Kidney epithelial cell (primary cell): ENCODE results near the gene FOSL2. TPM values are rescaled to one million over a fixed set of nuclear protein-coding genes. Genes with fewer than 3 reads are reported as not detected.

ENCODE experiments used
- DNase-seq: peaks from one replicate; pipeline ENCODE4 v3.0.0-alpha.2; 2010; ENCODE audit warnings: low read depth
- H3K27me3 ChIP-seq: 2 replicates; pipeline ENCODE4 v1.6.0; 2011; ENCODE audit warnings: low read length; ENCODE audit not compliant: control insufficient read depth, insufficient read depth
- H3K36me3 ChIP-seq: 2 replicates; pipeline ENCODE4 v1.5.1; 2011; ENCODE audit warnings: low read length; ENCODE audit not compliant: control insufficient read depth, insufficient read depth
- H3K4me3 ChIP-seq: 2 replicates; pipeline ENCODE4 v1.5.1; 2011; ENCODE audit warnings: low read depth, mild to moderate bottlenecking, control low read depth, low read length
- CTCF ChIP-seq: IDR thresholded peaks from 2 replicates; pipeline ENCODE4 v1.5.1; 2011; ENCODE audit warnings: mild to moderate bottlenecking, moderate library complexity, low read length, control low read depth, inconsistent platforms; ENCODE audit not compliant: insufficient read depth, poor library complexity, severe bottlenecking
- total RNA-seq: library from RNA; depleted of rRNA; stranded (reverse); fragments of >200 nt; gene quantifications from 2 replicates; pipeline ENCODE4 v1.2.3, GENCODE V29; 2015

FOSL2 gene
- total RNA-seq, 1 donor from 2014 or later: 85.5 TPM

GRCh38 chr2:28457237-28457636 is 64.6 kb downstream of the FOSL2 start:
- no peak for DNase-seq
- TF ChIP-seq CTCF: no peak
- Histone ChIP-seq H3K36me3 (no peaks in the 10 kb centered on the region), H3K27me3 (no peaks in the 10 kb centered on the region), H3K4me3 (no peak overlapping the region)

GRCh38 chr2:28461056-28461455 is 68.4 kb downstream of the FOSL2 start:
- no peak for DNase-seq
- TF ChIP-seq CTCF: no peak
- no peak overlapping the region for H3K4me3 ChIP-seq
- peaks cover 2% of the 10 kb centered on the region for H3K36me3 ChIP-seq
- H3K27me3 ChIP-seq: no peaks in the 10 kb centered on the region

GRCh38 chr2:28462122-28462521 is 69.5 kb downstream of the FOSL2 start:
- Histone ChIP-seq H3K36me3 (peaks cover 2% of the 10 kb centered on the region), H3K27me3 (no peaks in the 10 kb centered on the region), H3K4me3 (no peak overlapping the region)
- DNase-seq: no peak
- TF ChIP-seq CTCF: no peak

GRCh38 chr2:28463211-28463816 is 70.7 kb downstream of the FOSL2 start:
- H3K27me3 ChIP-seq: no peaks in the 10 kb centered on the region
- no peak for TF ChIP-seq CTCF
- H3K36me3 ChIP-seq: peaks cover 2% of the 10 kb centered on the region
- no peak overlapping the region for H3K4me3 ChIP-seq
- no peak for DNase-seq

GRCh38 chr2:28463893-28464292 is 71.2 kb downstream of the FOSL2 start:
- no peak for TF ChIP-seq CTCF

More at GRCh38 chr2:28463893-28464292, 71.2 kb downstream of the FOSL2 start:
- H3K4me3 ChIP-seq: no peak overlapping the region
- DNase-seq: no peak
- no peaks in the 10 kb centered on the region for H3K27me3 ChIP-seq
- peaks cover 2% of the 10 kb centered on the region for H3K36me3 ChIP-seq
